ENCODE measurements around the gene DNAJC16.
"Not testable (repeated sequence)": the region's sequence is repeated elsewhere in the genome, so short reads cannot be mapped to it uniquely, and the experiment has no call there.

DNAJC16 gene

DNA sequence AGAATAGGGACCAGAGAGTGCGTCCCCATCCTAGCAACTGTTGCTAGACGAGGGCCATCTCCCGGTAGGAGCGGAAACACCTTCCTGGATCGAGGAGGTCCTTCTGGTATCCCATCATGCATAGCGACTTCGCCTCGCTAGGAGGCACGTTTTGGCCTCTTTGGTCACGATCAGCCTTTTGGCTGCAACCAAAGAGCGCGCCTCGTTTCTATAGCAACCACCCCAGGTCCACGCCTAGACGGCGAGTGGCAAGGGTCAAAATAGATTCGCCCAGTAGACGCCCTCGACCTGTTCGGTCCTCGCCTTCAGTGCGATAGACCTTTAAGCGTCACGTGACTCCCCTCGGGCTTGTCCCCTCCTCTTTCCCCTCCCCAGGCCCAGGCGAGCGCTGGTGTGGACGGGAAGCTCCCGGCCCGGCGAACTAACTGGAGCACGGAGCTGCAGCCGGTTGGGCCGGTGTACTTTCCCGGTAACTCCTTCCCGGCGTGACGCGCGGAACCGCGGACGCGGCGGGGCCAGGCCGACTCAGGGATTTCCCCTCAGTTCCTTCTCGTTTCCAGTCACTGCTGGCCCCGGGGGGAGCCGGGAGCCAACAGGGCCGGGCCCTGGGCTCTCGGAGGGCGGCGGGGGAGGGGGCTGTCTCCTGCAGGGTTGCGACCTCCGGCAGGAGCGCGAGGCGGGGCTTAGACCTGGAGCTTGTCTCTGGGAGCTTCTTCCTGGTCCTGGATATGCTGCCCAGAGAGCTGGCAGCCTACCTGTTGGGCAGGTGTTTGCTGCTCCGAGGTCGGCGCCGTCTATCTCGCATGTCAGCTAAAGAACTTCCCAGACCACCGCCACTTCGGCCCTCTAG, at the start of gene DNAJC16:
Gene DNAJC16, plus strand, starts transcription at position 359 of the 850 bp plus-strand sequence. CDS start 2,258 bp downstream, outside the sequence.
- DNase-seq, result peak; percentile 99

DNA sequence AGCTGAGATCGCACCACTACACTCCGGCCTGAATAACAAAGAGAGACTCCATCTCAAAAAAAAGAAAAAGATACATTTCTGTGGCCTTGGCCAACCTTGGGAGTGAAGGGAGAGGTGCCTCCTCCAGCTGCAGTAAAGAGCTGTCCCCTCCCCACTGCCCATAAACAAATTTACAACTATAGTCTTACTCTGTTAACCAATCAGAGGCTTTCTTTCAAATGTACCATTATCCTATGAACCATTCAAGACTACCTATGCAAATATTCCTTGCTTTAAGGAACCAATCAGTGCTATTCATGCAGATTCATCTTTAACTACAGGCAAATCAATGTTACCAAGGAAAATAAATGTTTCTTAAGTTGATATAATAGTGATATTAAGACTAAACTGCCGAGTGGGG, 49.7 kb upstream of the DNAJC16 start:
- DNase-seq, result no peak

DNA sequence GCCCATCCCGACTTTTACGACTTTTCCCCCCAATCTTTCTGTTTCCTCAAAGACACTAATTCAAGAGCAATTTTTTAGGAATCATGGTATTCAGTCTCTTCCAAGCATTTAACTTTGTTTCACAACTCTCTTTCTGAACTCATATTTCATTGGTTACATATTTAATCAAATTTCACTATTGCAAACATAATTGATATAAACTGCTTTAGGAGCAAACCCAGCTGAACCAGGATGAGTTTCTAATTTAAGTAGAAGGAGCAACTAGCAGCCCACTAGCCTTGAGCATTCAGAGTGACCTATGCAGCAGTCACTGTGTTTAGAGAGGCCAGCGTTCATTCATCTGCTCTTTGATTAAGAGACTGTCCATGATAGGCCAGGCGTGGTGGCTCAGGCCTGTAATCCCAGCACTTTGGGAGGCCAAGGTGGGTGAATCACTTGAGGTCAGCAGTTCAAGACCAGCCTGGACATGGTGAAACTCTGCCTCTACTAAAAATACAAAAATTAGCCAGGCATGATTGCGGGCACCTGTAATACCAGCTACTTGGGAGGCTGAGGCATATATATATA, 48.9 kb upstream of the DNAJC16 start:
- no peak for DNase-seq

DNA sequence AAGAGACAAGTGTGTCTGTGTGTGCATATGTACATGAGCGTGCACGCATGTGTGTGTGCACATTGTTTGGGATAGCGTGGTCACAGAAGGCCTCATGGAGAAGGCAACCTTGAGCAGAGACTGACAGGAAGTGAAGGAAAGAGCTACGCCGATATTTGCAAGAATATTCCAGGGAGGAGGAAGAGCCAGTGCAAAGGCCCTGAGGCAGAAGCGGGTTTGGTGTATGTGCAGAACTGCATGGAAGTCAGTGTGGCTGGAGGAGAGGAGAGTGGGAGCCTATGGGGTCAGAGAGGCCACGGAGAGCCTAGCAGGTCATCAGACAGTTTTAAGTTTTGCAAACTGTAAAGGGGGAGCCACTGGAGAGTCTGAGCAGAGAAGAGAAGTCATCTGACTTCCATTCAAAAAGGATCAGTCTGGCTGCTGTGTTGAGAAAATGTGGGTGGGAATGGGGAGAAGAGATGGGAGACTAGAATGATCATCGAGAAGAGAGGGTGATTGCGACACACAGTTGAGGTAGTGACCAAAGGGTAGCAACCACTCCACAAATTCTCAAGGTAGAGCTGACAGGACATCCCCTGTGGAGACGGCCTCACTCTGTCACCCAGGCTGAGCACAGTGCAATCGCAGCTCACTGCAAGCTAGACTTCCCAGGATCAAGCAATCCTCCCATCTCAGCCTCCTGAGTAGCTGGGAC, 46.8 kb upstream of the DNAJC16 start:
- no peak for DNase-seq

DNA sequence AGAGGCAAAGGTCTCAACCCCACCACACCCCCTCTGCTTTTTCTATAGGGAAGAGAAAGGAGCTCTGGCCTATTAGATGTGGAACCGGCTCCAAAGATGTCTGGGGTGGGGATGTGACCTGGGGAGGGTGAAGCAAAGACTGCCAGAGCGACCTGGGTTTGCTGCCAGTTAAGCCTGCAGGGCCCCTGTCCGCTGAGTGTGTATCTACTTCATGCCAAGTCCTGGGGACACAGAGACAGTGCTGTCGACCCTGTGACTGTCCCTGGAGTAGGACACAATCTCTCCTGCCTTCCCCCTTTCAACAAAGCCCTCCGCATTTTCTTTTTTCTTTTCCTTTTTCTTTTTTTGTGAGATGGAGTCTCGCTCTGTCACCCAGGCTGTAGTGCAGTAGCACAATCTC, 44.2 kb upstream of the DNAJC16 start:
- DNase-seq, result not testable (repeated sequence)

DNA sequence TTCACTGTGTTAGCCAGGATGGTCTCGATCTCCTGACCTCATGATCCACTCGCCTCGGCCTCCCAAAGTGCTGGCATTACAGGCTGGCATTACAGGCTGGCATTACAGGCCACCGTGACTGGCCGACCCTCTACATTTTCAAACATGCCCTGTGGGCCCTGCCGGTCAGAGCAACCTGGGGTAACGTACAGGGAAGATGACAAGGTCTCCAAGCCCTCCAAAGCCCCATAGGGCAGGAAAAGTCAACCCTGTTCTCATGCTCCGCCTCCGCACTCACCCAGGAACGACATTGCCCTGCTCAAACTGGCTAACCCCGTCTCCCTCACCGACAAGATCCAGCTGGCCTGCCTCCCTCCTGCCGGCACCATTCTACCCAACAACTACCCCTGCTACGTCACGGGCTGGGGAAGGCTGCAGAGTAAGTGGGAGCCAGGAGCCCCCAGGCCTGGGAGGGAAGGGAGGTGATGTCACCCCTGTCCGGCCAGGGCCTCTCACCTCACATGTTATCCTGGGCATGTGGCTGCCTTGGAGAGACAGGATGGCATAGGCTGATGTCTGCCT, 43.6 kb upstream of the DNAJC16 start:
- DNase-seq, result not testable (repeated sequence)

DNA sequence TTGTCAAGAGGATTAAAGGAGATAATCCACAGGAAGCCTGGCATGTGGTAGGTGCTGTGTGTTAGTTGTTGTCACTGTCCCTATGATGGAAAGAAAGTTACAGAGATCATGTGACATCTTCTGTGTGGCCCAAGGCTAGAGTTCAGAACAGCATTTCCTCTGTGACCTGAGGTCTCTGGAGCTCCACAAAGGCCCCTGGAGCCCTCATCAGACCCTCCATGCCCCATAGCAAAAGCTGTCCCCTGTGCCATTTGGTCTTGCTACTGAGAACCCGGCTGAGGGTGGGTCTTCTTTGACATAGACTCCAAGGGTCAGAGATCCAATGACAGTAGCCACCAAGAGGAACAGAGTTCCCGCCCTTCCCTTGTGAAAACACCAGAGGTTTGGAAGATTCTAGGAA, 42.7 kb upstream of the DNAJC16 start:
- no peak for DNase-seq

DNA sequence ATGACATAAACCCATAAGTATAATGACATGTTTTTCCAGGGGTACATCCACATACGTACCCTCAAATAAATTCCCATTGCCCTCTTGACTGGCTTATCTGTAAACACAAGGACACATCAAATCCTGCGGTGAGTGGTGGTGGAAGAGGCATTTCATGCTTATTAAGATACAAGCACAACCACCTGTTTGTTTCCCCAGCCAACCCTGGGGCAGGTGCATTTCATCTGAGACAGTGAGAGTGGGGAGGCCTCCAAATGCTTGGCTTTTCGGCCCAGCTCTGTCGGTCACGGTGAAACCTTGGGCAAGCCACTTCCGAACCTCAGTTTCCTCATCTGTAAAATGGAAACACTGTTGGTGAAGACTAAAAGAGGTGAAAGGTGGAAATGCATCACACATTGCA, 42.2 kb upstream of the DNAJC16 start:
- not testable (repeated sequence) for DNase-seq

DNA sequence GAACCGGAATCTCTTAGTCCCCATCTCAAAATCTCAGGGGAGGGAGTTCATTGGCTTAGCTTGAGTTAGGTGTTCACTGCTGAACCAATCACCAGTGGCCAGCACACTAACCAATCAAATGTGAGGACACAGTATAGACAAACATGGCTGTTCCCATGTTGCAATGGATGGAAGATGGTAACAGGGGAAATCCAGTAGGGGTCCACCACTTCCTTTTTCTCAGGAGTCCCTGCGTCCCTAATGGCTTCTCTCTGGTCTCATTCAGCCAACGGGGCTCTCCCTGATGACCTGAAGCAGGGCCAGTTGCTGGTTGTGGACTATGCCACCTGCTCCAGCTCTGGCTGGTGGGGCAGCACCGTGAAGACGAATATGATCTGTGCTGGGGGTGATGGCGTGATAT, 41.0 kb upstream of the DNAJC16 start:
- no peak for DNase-seq

DNA sequence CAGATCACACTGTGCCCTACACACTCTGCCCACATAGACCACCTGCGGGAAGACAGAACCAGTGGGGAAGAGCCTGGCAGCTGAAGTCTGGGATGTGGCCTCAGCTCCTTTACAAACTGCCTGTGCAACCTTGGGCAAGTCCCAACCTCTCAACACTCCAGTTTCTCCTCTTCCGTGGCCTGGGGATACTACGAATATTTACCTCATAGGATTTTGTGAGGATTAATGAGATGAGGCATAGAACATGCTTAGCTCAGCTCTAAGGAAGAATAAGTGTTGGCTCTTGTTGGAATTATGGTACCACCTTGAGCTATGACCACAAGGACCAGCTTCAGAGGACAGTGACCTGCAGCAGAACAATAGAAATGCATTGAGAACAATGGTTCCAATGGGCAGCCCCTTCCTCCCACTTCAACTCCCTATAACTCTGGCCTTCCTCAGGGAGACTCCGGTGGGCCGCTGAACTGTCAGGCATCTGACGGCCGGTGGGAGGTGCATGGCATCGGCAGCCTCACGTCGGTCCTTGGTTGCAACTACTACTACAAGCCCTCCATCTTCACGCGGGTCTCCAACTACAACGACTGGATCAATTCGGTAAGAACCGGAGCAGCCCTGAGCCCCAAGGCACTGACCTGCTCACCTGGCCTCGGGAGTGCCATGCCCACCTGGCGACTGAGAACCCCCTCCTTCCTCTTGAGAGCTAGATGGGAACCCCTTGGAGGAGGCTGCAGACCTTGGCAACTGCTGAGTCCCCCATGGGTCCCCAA, 39.6 kb upstream of the DNAJC16 start:
- not testable (repeated sequence) for DNase-seq

DNA sequence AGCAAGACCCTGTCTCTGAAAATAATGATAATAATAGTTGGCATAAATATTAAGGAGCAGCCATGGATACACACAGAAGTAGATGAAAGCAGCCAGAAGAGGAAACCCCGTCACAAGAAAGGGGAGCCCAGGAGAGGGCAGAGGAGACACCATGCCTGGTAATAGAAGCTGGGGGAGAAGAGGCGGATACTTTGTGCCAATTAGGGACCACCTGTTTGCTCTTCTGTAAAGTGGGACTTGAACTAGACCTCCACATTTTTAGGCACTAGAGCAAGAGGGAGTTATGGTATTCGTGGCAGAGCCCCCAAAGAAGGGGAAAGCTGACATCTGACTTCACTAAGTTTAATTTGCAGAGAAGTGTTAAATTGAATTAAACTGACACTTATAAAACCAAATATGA, 38.3 kb upstream of the DNAJC16 start:
- no peak for DNase-seq

DNA sequence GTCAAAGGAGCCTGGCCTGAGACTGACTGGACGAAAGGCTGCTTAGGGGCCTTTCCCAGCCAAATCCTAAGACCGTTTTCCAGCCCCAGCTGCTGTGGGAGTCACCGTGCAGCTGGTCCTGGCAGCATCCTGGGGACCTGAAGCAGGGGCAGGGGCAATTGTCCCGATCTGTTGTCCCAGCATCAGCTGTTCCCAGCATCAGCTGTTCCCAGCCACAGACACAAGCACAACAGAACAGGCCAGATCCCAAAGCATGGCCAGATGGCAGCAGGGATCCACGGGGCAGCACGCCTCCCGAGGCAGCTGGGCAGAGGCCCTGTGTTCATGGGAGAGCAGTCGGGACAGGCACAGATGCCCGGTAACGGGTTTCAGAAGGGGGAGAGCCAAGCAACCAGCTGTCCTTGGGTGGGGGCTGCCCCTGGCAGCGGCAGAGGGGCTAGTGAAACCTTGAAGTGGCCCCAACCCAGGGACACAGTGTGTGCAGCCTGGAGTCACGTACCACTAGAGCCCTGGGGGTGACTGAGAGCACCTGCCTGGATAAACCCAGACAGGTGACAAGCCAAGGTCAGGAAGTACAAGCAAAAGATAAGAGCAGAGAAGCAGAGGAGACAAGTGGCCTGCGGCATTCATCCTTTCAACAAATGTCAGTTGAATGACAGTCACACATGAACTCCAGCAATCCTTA, 37.5 kb upstream of the DNAJC16 start:
- no peak for DNase-seq

DNA sequence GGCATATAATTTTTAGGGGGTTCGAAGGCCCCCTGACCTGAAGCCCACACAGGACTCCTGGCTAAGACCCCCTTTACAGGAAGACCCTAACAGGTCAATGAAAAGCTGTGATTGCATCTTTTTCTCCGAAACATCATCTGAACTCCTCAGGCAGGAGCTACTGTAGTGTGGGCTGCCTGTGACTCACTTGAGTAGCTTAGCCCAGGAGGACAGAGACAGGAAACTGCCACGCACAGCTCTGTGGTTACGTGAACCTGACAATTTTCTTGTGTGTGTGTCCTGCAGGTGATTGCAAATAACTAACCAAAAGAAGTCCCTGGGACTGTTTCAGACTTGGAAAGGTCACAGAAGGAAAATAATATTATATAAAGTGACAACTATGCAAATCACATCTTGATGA, 35.6 kb upstream of the DNAJC16 start:
- DNase-seq, result not testable (repeated sequence)

DNA sequence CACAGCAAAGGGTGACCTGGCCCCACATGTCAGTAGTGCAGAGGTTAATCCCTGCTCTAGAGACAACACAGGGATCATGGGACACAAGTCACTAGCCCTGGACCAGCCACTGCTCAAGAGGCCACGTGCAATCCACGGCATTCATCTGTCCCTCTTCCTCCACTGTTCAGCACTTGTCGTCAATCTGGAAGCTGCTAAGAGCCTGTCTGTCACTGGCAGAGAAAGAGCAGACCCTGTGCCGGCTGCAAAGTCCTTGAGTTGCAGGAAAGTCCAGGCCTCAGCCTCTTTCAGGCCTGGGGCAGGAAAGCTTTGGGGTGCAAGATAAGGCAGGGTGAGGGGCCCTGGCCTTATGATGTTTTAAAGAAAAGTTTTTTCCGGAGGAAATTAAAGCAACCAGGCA, 34.1 kb upstream of the DNAJC16 start:
- no peak for DNase-seq

DNA sequence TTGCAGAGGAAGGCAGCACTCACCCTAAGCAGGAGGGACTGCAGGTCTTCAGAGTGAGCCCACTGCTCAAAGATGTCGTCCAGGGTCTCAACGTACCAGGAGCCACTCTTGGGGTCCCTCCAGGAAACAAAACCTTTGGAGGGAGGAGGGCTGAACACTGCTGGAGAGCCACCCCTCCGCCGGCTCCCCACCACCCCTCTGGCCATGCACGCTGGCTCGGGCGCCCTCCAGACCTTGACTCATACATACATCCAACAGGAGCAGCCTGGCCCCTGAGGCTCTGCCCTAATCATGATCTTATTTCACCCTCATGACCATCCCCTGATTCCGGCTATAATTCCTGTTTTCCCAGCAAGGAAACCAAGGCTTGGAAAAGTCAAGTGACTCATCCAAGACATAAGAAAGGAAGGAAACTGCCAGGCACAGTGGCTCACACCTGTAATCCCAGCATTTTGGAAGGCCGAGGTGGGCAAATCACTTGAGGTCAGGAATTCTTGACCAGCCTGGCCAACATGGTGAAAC, 32.7 kb upstream of the DNAJC16 start:
- DNase-seq, result no peak

DNA sequence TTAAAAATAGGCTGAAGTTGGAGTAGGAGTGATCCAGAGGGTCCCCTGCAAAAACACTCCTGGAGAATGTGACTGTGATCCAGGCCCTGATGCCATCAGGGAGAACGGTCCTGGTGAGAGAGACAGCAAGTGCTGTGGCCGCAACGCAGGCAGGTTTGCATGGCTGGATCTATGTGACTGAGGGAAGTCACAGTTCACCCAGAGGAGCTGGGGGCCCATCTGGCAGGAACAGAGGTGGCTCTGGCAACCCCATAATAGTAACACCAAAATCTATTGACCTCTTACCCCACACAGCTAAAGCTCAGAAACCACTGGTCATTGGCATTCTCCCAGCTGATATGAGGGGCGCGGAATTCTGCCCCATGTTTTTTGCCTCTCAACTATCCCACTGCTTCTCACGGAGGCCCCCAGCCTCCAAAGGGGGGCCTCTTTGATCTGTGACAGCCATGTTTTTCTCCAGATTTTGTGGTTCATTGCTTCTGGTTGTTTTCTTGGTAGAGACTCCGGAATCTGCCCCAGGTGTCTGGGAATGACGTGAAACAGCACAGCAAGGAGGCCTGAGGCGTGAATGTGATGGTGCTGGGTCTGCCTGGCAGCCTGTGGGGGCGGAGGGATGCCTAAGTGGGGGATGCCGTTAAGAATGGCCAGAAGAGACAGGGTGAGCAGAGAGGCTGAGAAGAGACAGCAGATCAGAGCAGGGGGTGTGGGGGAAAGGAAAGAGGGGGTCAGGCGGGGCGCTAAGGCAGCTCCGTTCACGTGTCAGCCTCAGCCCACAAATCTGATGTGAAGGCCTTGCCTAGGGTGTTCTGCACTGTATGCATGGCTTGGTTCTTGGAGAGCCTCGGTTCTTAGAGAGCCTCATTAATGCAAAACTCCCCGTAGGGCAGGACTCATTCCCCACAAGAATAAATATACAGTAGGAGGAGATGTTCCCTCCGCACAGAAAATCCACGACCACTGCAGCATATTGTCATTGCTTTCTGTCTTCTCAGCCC, 26.2 kb upstream of the DNAJC16 start:
- no peak for DNase-seq

DNA sequence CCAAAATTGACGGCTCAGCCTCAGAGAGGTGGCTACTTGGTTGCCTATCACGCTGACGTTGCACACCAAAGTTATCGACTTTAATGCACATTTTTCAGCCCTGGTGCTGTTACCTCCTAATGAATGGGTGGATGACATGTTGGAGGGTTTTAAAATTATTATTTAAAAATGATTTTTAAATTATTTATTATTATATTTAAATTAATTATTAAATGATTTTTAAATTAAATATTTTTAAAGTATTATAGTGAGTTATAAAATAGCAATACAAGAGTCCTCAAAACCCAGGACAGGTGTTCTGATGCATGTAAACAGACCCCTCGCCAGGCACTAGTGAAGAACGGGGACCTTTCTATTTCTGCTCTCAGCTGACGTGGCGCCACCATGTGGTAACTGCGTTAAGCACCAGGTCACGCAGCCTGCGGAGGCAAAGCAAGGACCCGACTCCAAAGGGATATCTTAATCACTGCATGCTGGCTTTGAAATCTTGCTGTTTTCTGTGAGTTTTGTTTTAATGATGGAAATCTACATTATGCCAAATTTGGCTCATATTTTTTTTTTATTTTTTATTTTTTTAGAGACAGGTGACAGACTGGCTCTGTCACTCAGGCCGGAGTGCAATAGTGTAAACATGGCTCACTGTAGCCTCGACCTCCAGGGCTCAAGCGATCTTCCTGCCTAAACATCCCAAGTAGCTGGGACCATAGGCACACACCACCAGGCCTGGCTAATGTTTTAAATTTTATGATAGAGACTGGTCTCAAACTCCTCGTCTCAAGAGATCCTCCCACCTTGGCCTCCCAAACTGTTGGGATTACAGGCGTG, 25.2 kb upstream of the DNAJC16 start:
- DNase-seq, result peak; percentile 28

DNA sequence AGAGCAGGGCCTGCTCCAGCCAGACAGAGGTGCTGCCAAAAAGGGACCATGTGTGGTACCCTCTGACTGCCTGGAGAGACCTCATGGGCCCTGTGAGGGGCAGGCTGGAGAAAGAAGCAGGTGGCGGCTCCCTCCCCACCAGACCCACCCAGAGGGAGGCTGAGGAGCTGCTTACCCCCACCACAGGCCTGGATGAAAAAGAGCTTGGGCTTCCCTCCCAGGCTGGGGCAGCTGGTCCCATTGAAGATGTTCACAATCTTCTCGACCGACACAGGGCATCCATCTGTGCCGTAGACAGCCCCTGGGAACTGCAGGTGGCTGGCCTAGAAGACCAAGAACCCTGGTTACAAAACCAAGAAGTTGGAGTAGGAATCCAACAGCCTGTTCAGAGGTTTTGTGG, 22.2 kb upstream of the DNAJC16 start:
- no peak for DNase-seq

DNA sequence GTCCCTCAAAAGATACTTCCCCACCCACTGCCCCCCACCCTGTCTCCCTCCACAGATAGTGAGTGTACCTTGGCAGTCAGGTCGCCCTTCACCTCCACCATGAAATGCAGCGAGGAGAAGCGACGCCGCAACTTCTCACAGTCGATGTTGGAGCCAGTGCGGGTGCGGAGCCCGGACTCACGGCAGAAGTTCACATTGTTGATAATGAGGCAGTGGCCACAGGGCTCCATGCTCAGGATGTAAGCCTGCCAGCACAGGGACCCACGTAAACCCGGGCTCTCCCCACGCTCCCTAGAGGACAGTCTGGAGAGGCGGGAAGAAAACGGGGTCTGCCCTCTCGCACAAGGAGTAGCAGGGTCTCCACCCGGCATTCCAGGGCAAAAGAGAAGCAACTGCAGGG, 19.8 kb upstream of the DNAJC16 start:
- DNase-seq, result no peak

DNA sequence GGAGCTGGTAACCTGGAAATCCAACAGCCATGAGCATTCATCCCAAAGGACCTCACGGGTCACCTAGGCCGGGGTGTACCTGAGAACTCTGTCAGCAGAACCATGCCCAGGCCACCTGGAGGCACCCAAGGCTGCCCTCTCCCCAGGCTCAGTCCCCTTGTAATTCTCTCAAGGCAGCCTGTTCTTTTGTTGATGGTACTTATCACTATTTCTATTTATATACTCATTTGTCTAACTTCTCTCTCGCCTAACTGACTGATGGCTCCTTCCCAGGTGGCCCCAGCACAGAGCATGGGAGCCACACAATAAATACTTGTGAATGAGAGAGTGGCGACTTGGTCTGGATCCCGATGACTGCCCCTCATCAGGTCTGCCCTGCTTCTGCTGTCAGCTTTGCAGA, 19.4 kb upstream of the DNAJC16 start:
- DNase-seq, result no peak
